Muscle layer of duodenum (tissue), 2 donors: ENCODE results near the gene APC.

Experiments used
- H3K27ac ChIP-seq: one replicate; pipeline ENCODE4 v1.7.0; 2013; ENCODE audit warnings: mild to moderate bottlenecking, low read length
- H3K27me3 ChIP-seq: one replicate; pipeline ENCODE4 v1.7.0; 2013; ENCODE audit warnings: low read depth, mild to moderate bottlenecking, control low read depth, low read length
- H3K36me3 ChIP-seq, 2 donors: one replicate each; pipeline ENCODE4 v1.7.0; 2013; ENCODE audit warnings: low read length in 2 of 2, control low read depth in 1 of 2, mild to moderate bottlenecking in 1 of 2; ENCODE audit not compliant: insufficient read depth in 2 of 2, control insufficient read depth in 1 of 2
- H3K4me1 ChIP-seq, 2 donors: one replicate each; pipeline ENCODE4 v1.7.0; 2013; ENCODE audit warnings: low read length in 2 of 2, mild to moderate bottlenecking in 2 of 2, control low read depth in 1 of 2, moderate library complexity in 1 of 2; ENCODE audit not compliant: insufficient read depth in 2 of 2, control insufficient read depth in 1 of 2
- H3K4me3 ChIP-seq, 2 donors: one replicate each; pipeline ENCODE4 v1.7.0; 2013; ENCODE audit warnings: low read length in 2 of 2, low read depth in 1 of 2, mild to moderate bottlenecking in 1 of 2
- H3K9me3 ChIP-seq, 2 donors: one replicate each; pipeline ENCODE4 v1.7.0; 2013; ENCODE audit warnings: low read length in 2 of 2, control low read depth in 1 of 2, mild to moderate bottlenecking in 1 of 2; ENCODE audit not compliant: control insufficient read depth in 1 of 2
- donor health status: healthy.

Gene APC

GRCh38 chr5:112737463-112738190 lies at the start of gene APC:
TSS of gene APC (plus strand) at chr5:112737885. CDS start at chr5:112754891, 17,006 bp downstream.
- Histone ChIP-seq H3K9me3 (no peaks in the 10 kb centered on the region), H3K27ac (peak within 1 kb of the TSS; percentile 81), H3K27me3 (no peaks in the 10 kb centered on the region), H3K4me1 (peaks cover 0 to 5% of the 10 kb centered on the region in 2 donors), H3K4me3 (peak within 1 kb of the TSS; percentile 84), H3K36me3 (no peaks in the 10 kb centered on the region)

- H3K27ac ChIP-seq, result no peak overlapping the region
- H3K9me3 ChIP-seq, result no peaks in the 10 kb centered on the region
- H3K4me3 ChIP-seq, result no peak overlapping the region
- H3K27me3 ChIP-seq, result no peaks in the 10 kb centered on the region
- H3K36me3 ChIP-seq, result no peaks in the 10 kb centered on the region
- H3K4me1 ChIP-seq, result peaks cover 0 to 8% of the 10 kb centered on the region in 2 donors
Observed at GRCh38 chr5:112689155-112689909, 48.4 kb upstream of the APC start.

GRCh38 chr5:112690605-112691338 lies 46.9 kb upstream of the APC start:
- Histone ChIP-seq H3K4me1 (peaks cover 0 to 4% of the 10 kb centered on the region in 2 donors), H3K27ac (no peak overlapping the region), H3K36me3 (no peaks in the 10 kb centered on the region), H3K27me3 (no peaks in the 10 kb centered on the region), H3K4me3 (no peak overlapping the region), H3K9me3 (no peaks in the 10 kb centered on the region)

- Histone ChIP-seq H3K36me3 (no peaks in the 10 kb centered on the region), H3K27ac (no peak overlapping the region), H3K4me1 (peaks cover 0 to 2% of the 10 kb centered on the region in 2 donors), H3K4me3 (no peak overlapping the region), H3K9me3 (no peaks in the 10 kb centered on the region), H3K27me3 (no peaks in the 10 kb centered on the region)
Observed at GRCh38 chr5:112691339-112691680, 46.4 kb upstream of the APC start.

- Histone ChIP-seq H3K4me3 (no peak overlapping the region), H3K27me3 (no peaks in the 10 kb centered on the region), H3K9me3 (no peaks in the 10 kb centered on the region)
Observed at GRCh38 chr5:112691758-112692157, 45.9 kb upstream of the APC start.

GRCh38 chr5:112692472-112692871 lies 45.2 kb upstream of the APC start:
- Histone ChIP-seq H3K9me3 (no peaks in the 10 kb centered on the region), H3K27me3 (no peaks in the 10 kb centered on the region), H3K4me3 (no peak overlapping the region), H3K36me3 (no peaks in the 10 kb centered on the region), H3K4me1 (no peaks in the 10 kb centered on the region), H3K27ac (no peak overlapping the region)

More at GRCh38 chr5:112691758-112692157, 45.9 kb upstream of the APC start:
- no peaks in the 10 kb centered on the region for H3K4me1 ChIP-seq
- no peak overlapping the region for H3K27ac ChIP-seq
- H3K36me3 ChIP-seq, result no peaks in the 10 kb centered on the region

GRCh38 chr5:112693301-112693700 lies 44.4 kb upstream of the APC start:
- H3K27me3 ChIP-seq, result no peaks in the 10 kb centered on the region
- H3K9me3 ChIP-seq, result no peaks in the 10 kb centered on the region
- no peaks in the 10 kb centered on the region for H3K4me1 ChIP-seq
- H3K4me3 ChIP-seq, result no peak overlapping the region
- no peaks in the 10 kb centered on the region for H3K36me3 ChIP-seq
- H3K27ac ChIP-seq, result no peak overlapping the region

- Histone ChIP-seq H3K27ac (no peak overlapping the region), H3K36me3 (no peaks in the 10 kb centered on the region)
Observed at GRCh38 chr5:112694853-112695709, 42.6 kb upstream of the APC start.

GRCh38 chr5:112696786-112697185 lies 40.9 kb upstream of the APC start:
- H3K27ac ChIP-seq, result no peak overlapping the region
- H3K4me3 ChIP-seq, result no peak overlapping the region
- H3K36me3 ChIP-seq, result no peaks in the 10 kb centered on the region
- H3K9me3 ChIP-seq, result no peaks in the 10 kb centered on the region
- H3K4me1 ChIP-seq, result no peaks in the 10 kb centered on the region
- no peaks in the 10 kb centered on the region for H3K27me3 ChIP-seq

More at GRCh38 chr5:112694853-112695709, 42.6 kb upstream of the APC start:
- no peaks in the 10 kb centered on the region for H3K27me3 ChIP-seq
- no peak overlapping the region for H3K4me3 ChIP-seq
- H3K9me3 ChIP-seq, result no peaks in the 10 kb centered on the region
- no peaks in the 10 kb centered on the region for H3K4me1 ChIP-seq

GRCh38 chr5:112697322-112697721 lies 40.4 kb upstream of the APC start:
- no peaks in the 10 kb centered on the region for H3K27me3 ChIP-seq
- no peak overlapping the region for H3K27ac ChIP-seq
- no peaks in the 10 kb centered on the region for H3K9me3 ChIP-seq
- H3K4me3 ChIP-seq, result no peak overlapping the region
- no peaks in the 10 kb centered on the region for H3K36me3 ChIP-seq
- no peaks in the 10 kb centered on the region for H3K4me1 ChIP-seq
